NCI-H526 (cell line): ENCODE results near the gene ADGRF5.

Experiments used
- DNase-seq, 2 experiments: peaks; one replicate each; lab custom pipeline; 2025; lab: John Stamatoyannopoulos, UW

The ADGRF5 gene

GRCh38 chr6:46932526-46933319, 11.0 kb upstream of the ADGRF5 start:
- no peak for DNase-seq

DNA sequence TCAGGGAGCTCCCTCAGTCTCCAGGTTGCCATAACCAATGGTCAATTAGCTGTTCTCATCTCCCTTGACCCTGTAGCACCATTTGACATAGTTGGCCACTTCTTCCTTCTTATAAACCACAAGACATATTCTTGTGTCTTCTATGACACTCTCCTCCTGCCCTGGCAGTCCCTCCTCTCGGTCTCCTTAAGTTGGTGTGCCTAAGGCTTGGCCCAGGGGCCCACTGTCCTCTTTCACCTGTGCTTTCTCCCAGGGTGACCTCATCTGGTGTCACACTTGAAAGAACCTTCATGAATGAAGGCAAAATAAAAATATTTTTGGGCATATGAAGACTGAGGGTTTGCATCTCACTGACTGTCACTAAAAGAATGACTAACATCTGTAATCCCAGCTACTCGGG, 9.7 kb upstream of the ADGRF5 start:
- no peak for DNase-seq

GRCh38 chr6:46930331-46930730, 8.6 kb upstream of the ADGRF5 start:
- DNase-seq, result no peak

- no peak for DNase-seq
Observed at GRCh38 chr6:46927066-46927465, 5.3 kb upstream of the ADGRF5 start.

GRCh38 chr6:46926481-46926880, 4.7 kb upstream of the ADGRF5 start:
- no peak for DNase-seq

- no peak for DNase-seq
Observed at GRCh38 chr6:46925563-46926253, 4.0 kb upstream of the ADGRF5 start.

- DNase-seq, result no peak
Observed at GRCh38 chr6:46923476-46923875, 1.7 kb upstream of the ADGRF5 start.

DNA sequence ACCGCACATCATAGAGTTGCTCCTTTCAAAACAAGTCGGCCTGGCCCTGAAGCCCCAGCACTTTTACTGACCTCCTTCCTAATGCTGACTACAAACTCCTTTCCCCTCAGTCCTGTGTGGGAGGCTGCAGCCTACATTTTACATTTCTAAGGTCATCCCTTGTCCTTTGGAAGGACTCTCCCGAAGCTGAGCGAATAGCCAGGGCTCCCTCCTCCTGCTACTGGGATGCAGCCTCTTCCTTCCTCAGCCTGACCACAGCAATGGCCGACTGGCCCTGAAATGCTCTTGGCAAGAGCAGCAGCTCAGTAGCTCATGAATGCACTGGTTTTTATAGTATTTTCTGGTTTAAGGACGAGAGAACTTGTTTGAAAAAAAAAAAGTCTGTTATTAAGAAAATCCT, 679 bp downstream of the ADGRF5 start:
- DNase-seq, result no peak

DNA sequence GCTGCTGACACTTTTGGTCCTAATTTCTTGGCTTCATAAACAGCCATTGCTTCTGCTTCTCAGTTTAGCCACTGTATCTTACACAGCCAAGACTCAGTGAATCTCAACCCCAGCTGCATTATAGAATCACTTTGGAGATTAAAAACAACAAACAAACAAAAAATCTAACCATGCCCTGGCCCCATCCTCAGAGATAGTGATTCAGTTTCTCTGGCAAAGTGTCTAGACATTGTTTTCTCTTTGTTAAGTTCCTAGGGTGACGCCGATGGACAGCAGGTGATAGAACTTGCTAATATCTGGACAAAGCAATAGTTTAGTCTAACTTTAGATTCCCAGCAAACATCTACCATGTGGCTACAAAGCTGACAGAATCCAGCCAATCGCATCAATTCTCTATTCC, 2.9 kb downstream of the ADGRF5 start:
- no peak for DNase-seq

DNA sequence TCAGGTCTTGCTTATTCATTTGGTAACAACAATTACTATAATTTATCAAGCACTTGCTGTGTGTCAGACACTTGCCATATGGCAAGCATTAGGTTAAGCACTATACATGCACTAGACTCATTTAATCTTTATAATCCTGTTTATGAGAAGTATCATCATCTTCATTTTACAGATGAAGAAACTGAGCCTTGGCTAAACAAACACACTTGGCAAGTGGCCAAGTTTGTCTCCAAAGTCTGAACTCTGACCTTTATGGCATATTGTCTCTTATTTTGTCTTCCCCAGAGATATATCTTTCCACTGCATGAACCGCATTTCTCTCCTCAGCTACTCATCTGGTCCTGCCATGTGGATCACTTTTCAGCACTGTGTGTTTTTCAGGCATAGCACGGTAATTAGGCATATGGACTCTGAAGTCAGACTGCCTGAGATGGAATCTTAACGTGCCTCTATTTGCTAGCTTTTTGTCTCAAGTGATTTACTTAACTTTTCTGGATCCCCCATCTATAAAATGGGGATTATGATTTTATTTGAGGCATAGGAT, 4.7 kb downstream of the ADGRF5 start:
- DNase-seq, result no peak

DNA sequence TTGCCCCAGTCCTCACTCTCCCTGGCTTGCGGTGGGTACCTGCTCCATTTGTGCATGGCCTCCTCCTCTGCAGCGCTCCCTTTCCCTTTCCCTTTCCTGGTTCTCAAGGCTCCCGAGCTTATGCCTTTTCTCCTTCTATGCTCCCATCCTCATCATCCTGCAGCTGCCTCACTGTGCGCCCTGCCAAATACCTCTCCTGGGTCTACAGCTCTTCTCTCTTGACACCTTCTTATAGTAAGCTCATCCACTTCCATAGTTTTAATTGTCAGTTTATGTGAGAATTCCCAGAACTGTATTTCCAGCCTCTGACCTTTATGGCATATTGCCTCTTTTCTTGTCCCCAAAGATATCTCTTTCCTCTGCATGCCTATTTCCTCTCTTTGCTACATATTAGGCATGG, 5.9 kb downstream of the ADGRF5 start:
- no peak for DNase-seq

DNA sequence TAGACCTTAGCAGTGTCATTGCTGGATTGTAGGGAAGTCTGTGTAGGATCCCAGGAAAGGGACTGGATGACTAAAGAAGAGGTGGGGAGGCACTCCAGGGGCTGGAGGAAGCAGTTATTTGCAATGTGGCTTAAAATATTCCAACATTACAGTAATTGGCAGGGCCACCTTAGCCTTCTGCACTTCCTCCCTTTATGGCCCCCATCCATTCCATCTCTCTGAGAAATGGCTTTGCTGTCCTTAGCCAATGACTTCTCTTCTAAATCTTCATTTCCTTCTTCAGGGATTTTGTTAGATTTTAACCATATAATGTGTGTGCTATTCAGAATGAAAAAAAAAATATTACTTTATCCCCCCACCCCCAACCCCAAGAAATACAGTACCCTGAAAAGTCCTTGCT, 6.4 kb downstream of the ADGRF5 start:
- DNase-seq, result no peak

DNA sequence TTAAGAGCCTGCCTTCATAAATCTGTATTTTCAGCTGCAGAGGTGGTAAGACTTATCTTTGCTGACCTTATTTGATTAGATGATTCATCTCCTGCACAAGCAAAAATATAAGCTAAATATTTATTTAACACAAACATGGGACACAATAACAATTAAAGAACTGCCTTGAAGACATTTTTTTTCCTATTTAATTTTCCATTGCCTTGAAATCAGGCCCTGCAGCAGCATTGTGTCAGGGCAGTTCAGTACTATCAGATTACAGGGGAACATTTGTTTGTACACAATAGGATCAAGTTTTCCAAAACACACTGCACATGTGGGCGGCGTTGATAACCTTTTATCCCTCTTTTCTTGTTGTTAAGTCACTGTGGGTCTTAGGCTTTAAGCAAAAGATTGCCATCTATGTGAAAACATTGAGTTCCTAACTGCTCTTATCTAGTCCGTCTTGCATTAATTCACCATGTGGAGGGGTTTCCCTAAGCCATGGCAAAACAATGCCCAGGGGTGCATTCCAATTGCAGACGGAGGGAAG, 7.4 kb downstream of the ADGRF5 start:
- no peak for DNase-seq

DNA sequence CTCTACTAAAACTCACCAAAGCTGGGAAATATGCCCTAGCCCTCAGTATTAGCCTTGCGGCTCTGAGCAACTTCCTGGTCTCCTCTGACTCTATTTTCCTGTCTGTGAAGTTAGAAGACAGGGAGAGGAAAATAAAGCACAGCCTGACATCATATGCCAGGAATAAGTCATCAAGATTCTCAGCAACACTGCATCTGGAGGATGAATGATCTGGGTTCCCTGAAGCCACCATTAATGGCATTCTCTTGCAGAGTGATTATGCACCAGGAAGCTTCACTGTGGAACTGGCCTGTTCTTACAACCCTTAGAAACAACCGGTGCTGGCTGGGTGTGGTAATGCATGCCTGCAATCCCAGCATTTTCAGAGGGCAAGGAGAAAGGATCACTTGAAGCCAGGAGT, 12.4 kb downstream of the ADGRF5 start:
- no peak for DNase-seq

DNA sequence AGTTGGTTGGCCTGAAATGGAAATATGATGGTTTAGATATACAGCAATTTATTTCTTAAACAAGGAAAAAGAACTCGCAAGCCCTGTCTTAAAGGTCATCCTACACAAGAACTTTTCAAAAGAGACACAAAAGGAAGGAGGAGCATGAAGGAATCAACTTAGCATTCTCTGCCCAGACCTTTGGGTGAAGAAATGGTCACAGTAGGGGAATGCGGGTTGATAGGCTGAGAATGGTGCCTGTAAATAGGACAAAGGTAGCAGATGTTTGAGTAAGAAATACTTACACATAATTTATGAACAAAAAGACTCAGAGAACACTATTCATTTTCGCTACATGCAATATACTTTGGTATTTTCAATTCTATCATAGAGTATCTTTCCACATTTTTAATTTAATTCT, 15.0 kb downstream of the ADGRF5 start:
- DNase-seq, result no peak

GRCh38 chr6:46904117-46904516, 17.6 kb downstream of the ADGRF5 start:
- DNase-seq, result no peak

DNA sequence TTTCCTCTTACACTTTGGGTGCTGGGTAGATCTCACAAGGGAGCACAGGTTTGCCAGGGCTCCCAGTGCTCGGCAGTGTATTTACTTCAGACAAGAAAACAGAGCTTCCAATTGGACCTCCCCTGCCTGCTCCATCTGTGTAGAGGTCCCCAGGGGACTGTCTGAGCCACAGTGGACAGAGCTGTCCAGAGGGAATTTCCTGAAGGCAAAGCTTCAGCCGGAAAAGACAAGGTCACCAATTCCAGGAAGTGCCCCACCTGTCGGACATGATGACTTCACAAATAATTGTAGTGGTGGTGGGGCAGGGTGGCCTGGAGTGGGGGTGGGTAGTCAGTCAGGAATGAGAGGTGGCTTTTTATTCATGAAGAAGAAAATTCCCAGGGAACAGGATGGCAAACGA, 18.6 kb downstream of the ADGRF5 start:
- no peak for DNase-seq

DNA sequence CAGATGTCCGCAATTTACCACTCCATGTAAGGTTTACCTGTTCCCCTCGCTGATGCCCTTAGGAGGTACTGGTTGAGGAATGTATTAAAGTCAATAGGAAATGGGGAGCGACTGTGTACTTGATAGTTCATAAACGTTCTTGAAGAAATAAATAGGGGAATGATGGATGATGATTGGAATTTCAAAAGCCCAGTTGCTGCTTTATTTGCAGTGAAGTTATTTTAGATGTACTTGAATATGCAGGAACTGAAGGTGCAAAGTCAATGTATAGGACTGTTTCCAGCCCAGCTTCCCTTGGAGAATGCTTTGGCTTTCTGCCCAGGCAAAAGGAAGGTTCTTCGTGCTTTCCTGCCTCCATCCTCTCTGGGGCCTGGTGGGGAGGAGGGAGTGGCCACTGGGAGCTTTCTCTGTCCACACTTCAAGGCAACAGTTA, 19.8 kb downstream of the ADGRF5 start:
- DNase-seq, result no peak

GRCh38 chr6:46900266-46900665, 21.5 kb downstream of the ADGRF5 start:
- no peak for DNase-seq

GRCh38 chr6:46899659-46900058, 22.1 kb downstream of the ADGRF5 start:
- no peak for DNase-seq

DNA sequence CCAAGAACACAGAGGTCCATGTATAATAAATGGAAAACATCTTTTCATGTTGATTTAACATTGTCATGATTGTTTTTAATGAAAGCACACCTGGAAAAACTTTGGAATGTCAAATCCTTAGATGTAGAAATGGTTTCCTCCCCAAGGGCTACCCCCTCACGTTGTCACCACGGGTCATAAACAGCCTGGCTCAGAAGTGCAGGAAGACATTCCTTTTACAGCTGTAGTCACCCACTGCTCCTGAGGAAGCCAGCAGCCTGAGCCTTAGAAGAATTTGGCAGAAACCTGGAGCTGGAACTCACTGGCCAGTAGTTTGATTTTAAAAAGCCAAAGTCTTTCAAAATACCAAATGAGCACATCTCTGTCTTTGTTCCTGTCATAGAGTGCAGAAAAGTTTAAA, 23.7 kb downstream of the ADGRF5 start:
- DNase-seq, result no peak

GRCh38 chr6:46896871-46897270, 24.9 kb downstream of the ADGRF5 start:
- no peak for DNase-seq

GRCh38 chr6:46895930-46896329, 25.8 kb downstream of the ADGRF5 start:
- no peak for DNase-seq
